GM21360 (cell line): Measurements from ENCODE around the gene AMBN.

ENCODE experiments used
- ATAC-seq: cut with Tn5 transposase; IDR thresholded peaks from one replicate; pipeline ENCODE4 v1.9.1; 2021; ENCODE audit warnings: mild to moderate bottlenecking, moderate library complexity; ENCODE audit not compliant: unreplicated experiment

AMBN gene, protein sequence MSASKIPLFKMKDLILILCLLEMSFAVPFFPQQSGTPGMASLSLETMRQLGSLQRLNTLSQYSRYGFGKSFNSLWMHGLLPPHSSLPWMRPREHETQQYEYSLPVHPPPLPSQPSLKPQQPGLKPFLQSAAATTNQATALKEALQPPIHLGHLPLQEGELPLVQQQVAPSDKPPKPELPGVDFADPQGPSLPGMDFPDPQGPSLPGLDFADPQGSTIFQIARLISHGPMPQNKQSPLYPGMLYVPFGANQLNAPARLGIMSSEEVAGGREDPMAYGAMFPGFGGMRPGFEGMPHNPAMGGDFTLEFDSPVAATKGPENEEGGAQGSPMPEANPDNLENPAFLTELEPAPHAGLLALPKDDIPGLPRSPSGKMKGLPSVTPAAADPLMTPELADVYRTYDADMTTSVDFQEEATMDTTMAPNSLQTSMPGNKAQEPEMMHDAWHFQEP

DNA sequence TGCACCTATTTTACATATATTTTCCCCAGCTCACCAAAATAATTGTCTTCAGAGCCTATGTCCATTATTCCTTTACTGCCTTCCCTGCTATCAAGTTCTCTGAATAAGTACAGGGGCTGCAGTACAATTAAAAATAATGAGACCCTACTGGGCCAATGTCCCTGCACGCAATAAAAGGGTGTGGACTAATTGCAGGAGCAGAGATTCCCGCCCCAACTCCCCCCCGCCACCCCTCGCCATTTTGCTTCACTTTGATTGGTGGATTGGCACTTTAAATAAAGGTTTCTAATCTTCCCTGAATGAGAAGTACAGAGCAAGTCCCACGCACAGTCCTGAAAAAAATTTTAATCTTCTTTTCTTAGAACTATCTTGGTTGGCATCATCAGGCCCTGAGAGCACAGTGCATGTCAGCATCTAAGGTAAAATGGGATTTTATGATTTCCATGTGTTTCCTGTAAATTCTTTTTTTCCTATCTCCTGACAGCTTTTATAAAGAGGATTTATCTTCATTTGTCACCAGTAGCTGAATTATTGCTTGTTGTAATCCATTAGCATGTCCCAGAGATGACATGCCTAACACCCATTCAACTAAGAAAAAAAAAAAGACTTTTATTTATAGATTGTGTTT is at the start of gene AMBN:
TSS of gene AMBN (plus strand) at position 302 of the 628 bp plus-strand sequence. CDS start at position 405, 103 bp downstream.
- ATAC-seq = no peak

DNA sequence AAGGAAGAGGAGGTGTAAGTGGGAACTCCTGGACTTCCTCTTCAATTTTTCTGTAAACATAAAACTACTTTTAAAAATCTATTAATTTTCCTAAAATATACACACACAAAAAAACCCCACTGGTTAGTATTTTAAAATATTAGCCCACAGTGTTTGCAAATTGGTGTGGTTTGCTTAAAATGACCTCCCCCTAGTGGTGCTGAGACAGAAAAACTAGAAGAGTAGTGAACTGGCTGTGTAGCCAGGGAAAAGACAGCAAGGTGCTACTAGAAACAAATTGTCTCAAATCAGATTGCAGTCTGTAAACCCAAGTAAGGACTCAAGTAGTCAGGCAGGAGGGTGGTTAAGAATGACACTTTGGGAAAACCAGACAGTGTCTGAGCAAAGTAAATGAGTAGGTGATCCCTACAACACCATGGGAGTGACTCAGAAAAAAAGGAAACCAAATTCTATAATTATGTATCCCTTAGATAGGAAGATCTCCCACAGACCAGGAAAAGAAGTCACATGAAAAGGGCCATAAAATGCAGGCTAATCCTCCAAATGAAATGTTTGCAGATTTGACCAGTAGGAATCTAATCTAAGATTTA is 47.7 kb upstream of the AMBN start:
- ATAC-seq = peak; percentile 68

DNA sequence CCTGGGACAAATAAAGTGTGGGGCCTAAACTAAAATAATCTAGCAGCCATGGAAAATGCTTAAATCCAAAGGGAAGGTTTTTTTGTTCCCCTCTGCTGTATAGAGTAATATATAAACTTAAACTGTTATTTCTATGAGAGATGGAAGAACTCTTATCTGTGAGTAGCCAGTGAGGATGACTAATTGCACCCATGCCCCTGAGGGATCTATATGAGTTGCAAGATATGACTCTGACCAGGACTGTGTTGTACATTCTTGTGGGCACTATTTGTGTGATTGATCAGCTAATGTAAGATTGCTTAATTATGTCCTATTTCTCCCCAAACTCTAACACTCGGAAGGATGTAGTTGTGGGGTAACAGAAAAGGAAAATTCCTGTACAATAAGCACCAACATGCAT is 35.2 kb upstream of the AMBN start:
- no peak for ATAC-seq

DNA sequence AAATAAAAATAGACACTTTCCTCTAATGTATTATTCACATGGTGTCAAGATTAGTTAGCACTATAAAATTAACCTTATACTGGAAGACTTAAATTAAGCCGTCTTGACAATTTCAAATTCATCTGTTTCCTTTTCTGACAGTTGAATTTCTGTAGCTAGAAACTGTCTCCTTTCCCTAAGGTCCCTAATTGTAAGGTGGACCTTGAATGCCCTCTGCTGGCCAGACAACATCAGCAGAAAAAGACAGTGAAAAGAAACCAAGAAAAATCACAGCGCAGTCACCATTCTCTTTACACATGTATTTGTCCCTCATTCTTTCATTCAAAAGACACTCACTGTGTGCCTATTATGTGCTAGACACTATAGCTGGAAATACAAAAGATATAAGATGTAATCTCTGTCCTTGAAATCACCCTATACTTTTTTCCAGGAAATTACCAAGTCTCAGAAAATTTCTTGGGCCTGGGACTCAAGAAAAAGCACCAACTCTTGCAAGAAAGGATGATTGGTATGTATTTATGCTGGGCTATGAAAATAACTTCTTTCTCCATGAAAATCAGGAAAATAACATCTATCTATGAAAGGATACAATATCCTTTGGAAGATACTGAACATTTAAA is 32.7 kb upstream of the AMBN start:
- no peak for ATAC-seq

DNA sequence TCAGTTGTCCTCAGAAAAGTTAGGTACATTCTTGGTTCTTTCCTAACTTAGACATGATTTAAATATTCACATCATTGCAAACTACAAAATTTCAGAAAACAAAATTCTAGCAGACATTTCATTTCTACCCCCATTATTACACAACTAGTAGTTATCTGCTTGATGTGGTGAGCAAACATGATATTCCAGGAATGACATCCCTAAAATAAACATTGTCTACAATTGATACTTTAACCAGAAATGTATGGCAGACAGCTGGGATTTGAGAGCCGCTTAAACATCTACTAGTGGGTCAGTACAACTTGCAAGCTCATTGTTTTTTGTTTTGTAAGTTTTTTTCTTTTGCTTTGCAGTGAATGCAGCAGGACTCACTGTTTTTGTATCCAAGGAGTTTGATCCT is 32.1 kb upstream of the AMBN start:
- ATAC-seq = no peak

DNA sequence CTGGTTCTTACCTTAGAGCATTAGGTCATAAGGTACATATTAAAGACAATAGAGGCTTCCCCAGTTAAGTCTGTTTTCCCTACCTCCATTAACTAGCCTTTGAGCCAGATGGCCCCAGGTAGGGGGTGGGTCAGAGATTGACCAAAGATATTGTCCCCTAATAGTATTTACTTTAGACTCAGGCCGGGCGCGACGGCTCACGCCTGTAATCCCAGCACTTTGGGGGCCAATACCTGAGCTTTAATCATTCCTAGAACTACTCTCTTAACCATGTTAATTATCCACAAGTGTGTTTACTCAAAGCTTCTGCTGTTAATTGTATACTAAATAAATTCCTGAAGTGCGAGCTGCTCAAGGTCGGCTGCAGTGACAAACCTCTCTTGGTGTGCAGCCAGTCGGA is 28.0 kb upstream of the AMBN start:
- ATAC-seq = no peak

DNA sequence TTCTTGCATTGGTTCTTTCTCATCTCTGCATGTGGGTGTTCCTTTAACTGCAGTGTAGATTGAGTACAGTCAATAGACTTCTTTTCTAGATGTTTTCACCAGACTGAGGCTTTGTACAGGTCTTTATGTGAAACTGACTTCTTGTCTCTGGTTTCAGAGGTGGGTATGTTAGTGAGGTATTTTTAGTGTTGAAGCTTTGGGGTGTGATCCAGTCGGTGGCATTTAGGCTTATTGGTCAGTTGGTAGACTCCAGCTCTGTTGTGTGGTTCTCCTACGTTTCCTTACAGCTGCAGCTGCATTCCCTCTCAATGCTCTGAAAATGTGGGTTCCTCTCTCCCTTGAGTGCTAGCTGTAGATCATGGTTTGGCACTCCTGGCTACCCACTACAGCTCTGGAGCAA is 21.3 kb upstream of the AMBN start:
- ATAC-seq = no peak

DNA sequence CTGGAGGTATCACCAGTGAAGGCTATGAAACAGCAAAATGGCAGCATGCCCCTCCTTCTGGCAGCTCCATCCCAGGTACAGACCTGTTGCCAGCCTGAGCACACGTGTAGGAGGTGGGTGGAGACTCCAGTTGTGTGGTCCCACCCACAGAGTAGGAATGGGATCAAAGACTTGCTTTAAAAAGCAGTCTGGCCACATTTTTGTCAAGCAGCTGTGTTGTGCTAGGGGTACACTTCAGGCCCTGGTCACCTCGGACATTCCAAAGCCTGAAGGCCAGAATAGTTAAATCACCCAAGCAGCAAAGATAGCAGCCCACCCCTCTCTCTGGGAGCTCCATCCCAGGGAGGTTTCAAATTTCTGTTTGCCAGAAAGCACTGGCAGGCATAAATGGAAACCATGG is 20.3 kb upstream of the AMBN start:
- no peak for ATAC-seq

DNA sequence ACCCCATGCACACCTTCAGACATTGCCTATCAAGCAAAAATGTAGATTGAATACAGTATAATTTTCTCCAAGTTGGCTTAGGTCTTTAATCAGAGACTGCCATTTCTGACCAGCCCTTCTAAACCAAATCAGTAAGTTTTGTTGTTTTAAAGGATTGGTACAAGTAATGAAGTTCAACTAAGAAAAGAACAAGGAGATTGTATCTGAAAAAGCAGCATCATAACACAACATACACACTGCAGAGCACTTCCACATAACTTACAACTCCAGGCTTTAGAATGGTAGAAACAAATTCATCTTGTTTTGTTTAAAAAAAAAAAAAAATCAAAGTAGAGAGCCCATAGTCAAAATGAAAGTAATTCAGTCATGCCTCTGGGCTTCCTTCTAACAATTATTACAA is 16.1 kb upstream of the AMBN start:
- no peak for ATAC-seq

DNA sequence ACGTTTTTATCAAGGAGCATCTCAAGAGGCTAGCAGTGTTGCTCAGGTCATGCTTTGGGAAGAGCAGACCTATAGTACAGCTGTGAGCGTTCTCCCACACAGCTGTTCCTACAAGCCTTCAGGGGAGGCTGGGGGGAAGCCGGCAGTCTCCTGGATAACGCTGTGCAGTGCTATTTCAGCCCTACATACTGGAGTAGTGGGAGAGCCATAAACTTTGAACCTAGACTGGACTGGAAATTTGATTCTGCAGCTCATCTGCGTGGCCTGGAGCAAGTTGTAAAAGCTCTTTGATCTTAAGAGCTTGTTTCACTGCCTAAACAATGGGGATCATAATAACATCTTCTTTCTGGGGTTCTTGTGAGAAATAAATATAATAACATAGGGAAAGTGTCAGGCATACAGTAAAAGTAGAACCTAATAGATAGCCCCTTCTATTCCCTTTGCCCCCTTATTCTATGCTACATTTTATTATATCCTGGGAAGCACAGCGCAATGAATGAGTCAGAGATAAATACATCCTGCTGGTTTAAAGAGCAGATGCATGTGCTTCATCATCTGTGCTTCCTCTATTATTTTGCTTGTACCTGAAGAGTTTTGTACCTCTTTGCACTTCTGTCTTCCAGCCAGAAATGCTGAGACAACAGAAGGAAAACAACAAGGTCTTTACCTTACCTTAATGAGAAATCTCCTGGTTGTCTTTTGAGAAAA is 14.7 kb upstream of the AMBN start:
- ATAC-seq = no peak

DNA sequence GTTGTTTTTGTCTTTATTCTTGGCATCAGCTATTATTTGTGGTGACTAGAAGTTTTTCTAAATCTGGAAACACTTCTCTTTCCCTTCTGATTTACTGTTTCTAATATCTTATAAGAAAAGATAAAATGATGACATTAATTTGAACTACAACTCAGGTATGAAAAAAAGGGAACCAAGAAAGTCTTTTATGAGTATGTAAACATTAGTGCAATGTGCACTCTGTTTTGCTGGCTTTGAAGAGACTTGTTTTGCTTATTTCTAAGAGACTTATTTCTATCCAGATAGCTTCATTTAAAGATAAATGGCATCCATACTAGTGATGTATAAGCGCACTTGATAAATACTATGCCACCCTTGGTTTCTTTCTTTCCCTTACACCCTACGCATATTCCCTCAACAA is 10.1 kb upstream of the AMBN start:
- ATAC-seq = no peak

DNA sequence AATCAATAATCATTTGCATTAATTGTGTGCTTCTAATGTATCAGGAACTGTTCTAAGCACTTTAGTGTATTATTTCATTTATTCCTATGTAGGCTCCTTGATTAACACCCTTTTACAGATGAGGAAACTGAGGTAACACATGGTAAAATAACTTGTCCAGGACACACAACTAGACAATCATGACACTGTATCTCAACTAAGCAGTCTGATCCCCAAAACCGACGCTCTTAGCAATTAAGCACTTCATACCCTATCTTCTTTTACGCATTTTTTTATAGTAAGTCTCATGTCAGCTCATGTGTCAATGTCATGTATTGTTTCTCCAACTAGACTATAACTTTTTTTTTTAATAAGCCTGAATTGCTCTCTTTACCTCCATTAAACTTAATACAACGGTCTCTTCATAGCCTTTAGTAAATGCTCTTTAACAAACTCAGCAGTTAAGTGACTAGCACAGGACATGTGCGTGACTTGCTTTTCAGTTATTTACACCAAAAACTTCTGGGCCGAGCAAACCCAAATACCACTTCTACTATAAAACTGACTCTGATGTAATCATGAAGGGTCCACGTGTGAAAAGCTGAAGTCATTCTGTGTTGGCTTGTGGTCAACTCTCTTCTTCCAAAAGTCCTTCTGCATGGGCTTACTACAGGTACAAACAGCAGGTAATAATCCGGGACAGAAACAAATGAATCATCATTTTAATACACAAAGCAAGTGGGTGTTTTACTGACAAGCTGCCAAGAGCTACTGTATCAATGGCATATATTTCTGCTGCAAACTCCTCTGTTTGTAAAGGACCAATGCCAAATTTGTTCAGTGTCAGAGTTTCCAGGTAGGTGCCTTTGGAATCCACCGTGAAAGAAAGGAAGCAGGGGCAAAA is 7.9 kb upstream of the AMBN start:
- ATAC-seq = no peak

DNA sequence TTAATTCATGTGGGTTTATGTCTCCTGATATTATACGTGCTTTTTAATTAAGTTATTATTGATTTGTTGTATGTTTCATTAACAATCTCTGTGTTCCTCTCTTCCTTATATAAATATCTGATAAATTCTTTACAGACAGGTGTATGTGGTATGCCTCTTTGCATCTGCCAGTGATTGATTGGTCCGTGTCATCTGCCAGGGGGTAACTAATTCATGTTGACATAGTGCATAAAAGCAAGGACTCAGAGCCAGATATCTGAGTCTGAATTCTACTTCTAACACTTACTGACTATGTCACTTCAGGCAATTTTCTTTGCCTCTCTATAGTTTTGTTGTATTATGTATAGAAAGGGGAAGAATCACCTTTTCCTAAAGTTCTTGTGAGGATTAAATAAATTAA is 5.2 kb upstream of the AMBN start:
- no peak for ATAC-seq

DNA sequence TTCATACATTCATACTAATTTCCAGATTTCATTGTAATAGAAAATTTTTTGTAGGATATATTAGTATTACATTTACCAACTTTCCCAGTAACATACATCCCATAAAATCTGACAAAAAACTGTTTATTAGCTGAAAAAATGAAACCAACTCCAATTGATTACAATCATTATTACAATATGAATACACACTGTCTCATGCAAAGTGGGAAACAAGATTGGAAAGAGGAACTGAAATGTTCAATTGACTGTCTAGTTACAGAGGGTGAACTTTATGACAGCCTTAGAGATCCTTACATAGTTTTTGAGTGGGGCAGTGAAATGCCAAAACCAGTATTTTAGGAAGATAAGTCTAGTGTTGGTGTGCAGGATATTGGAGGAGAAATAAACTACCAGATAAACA is 2.3 kb upstream of the AMBN start:
- peak; percentile 100 for ATAC-seq

DNA sequence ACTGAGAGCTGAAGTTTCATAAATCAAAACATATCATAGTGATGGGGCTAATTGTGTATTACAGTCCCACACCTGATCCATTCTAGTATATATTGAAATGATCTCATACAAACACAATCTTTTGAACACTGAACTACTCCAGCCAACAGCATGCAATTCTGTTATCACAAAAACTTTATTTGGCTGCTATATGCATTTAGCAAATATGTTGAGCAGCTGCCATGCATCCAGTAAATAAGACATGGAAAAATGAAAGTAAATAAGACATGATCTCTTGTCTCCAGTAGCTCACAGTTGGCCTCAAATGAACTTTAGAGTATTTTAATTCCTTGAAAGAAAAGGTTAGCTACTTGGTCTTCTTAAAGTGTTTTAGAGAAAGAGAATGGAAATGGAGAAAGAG is 2.1 kb downstream of the AMBN start:
- no peak for ATAC-seq

DNA sequence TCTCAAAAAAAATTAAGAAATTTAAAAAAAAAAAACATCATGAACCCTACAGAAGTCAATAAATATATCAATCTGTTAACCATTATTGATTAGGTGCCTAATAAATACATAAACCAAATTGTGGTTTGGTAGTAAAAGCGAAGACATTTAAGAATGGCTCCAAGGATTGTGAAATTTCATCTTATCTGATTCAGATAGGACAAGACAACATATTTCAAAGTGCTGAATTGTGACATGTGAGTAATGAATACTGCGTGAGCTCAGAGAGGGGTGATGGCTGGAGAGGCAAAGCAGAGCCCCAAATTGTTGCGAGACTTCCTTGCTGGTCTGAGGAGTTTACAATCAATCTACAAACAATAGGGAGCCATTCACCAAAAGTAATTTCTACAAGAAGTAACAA is 8.2 kb downstream of the AMBN start:
- ATAC-seq = no peak

DNA sequence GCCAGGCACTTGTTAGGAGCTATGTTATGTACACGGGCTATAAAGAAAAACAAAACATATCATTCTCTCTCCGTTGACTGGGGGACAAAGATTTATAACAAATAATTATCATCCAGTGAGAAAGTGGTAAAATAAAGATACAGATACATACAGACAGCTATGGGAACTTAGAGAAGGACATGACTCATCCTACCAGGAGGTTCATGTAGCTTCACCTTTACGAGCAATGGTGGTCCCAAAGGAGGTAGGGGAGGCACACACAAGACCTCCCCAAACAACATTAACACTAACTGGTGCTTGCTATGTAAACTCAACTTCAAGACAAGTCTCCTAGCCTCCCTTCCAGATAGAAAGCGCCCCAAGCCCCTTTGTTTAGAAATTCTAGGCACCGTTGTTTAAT is 8.9 kb downstream of the AMBN start:
- no peak for ATAC-seq

DNA sequence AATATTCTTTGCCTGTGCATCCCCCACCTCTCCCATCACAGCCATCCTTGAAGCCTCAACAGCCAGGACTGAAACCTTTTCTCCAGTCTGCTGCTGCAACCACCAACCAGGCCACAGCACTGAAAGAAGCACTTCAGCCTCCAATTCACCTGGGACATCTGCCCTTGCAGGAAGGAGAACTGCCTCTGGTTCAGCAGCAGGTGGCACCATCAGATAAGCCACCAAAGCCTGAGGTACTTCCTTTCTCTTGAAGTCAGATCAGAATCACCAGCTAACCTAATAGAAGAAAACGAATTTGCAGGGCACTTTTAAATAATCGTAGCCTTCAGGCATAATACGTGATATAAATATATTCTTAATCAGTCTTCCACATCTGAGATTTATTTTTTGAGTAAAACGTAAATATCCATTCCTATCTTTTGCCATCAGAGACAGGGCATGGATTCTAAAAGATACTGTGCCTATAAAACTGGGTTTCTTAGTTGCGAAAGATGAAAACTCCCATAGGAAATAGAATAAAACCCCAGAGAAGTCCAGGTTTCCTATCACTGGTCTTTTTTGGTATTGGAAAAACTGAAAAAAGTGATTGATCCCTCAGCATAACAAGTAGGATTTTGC is 9.5 kb downstream of the AMBN start:
- ATAC-seq = peak; percentile 98

DNA sequence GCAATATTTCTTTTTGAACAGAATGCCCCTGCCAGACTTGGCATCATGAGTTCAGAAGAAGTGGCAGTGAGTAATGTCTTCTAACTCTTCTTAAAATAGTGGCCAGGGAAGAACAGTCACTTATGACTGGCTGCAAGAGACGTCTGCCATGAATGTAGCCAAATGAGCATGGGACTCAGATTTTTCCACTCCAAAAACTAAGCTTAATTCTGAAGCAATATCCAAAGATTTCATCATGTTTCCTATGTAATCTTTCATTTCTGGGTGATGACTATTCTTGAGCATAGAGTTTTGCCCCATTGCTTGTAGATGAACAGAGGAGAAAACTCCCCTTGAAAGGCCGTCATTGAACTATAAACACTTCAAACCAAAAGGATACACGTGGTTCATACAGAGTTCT is 11.8 kb downstream of the AMBN start:
- no peak for ATAC-seq

DNA sequence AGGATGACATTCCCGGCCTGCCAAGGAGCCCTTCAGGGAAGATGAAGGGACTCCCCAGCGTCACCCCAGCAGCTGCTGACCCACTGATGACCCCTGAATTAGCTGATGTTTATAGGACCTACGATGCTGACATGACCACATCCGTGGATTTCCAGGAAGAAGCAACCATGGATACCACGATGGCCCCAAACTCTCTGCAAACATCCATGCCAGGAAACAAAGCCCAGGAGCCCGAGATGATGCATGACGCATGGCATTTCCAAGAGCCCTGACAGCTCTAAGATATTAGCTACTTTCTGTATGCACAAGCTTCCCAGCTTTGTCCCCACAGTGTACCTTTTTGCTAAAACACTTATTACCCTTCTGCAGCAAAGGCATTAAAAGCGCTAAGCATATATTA is 14.4 kb downstream of the AMBN start:
- ATAC-seq = no peak
